DOHH2 (cell line): Measurements from ENCODE around the gene MTERF4.

ENCODE experiments used
- H3F3A ChIP-seq: fragments of 200-600 bp; sonication (generic), shearing (Covaris generic); 2 replicates; pipeline ENCODE4 v1.6.0; 2016; ENCODE audit warnings: antibody characterized with exemption, mild to moderate bottlenecking; ENCODE audit not compliant: control insufficient read depth, insufficient read depth
- H3K27ac ChIP-seq: fragments of 200-600 bp; sonication (generic); 2 replicates; pipeline ENCODE4 v1.5.1; 2014; ENCODE audit warnings: low read depth, mild to moderate bottlenecking, low read length, moderate library complexity
- H3K27me3 ChIP-seq: fragments of 200-600 bp; sonication (generic); 2 replicates; pipeline ENCODE4 v1.6.1; 2014; ENCODE audit warnings: mild to moderate bottlenecking, low read length, mixed read lengths; ENCODE audit not compliant: control insufficient read depth
- H3K36me3 ChIP-seq: fragments of 200-600 bp; sonication (generic); 2 replicates; pipeline ENCODE4 v1.6.1; 2014; ENCODE audit warnings: mild to moderate bottlenecking, low read length, moderate library complexity, mixed read lengths; ENCODE audit not compliant: control insufficient read depth
- H3K4me1 ChIP-seq: fragments of 200-600 bp; sonication (generic); 2 replicates; pipeline ENCODE4 v1.6.1; 2014; ENCODE audit warnings: mild to moderate bottlenecking, low read length, mixed read lengths; ENCODE audit not compliant: control insufficient read depth
- H3K4me2 ChIP-seq: fragments of 200-600 bp; sonication (generic); 2 replicates; pipeline ENCODE4 v1.6.0; 2014; ENCODE audit warnings: mild to moderate bottlenecking, low read length, moderate library complexity
- H3K4me3 ChIP-seq: fragments of 200-600 bp; sonication (generic); 2 replicates; pipeline ENCODE4 v1.5.1; 2014; ENCODE audit warnings: mild to moderate bottlenecking, low read length, mixed read lengths
- H3K79me2 ChIP-seq: fragments of 200-600 bp; sonication (generic); 2 replicates; pipeline ENCODE4 v1.6.1; 2014; ENCODE audit warnings: mild to moderate bottlenecking, low read length, mixed read lengths; ENCODE audit not compliant: control insufficient read depth
- H3K9me2 ChIP-seq: fragments of 200-600 bp; sonication (generic); replicated peaks from 2 replicates; pipeline ENCODE4 v1.6.1; 2014; ENCODE audit warnings: mild to moderate bottlenecking, low read length, mixed read lengths; ENCODE audit not compliant: control insufficient read depth
- H3K9me3 ChIP-seq: fragments of 200-600 bp; sonication (generic); 2 replicates; pipeline ENCODE4 v1.6.1; 2014; ENCODE audit warnings: antibody characterized with exemption, low read length, mixed read lengths; ENCODE audit not compliant: control insufficient read depth, insufficient read depth
- H4K20me1 ChIP-seq: fragments of 200-600 bp; sonication (generic); 2 replicates; pipeline ENCODE4 v1.6.0; 2014; ENCODE audit warnings: low read depth, mild to moderate bottlenecking, antibody characterized with exemption, low read length, moderate library complexity; ENCODE audit not compliant: control insufficient read depth, insufficient read depth
- CTCF ChIP-seq: fragments of 200-600 bp; sonication (generic); IDR thresholded peaks from one replicate; pipeline ENCODE4 v1.5.1; 2014; ENCODE audit warnings: antibody characterized with exemption, mild to moderate bottlenecking, low read depth, low read length; ENCODE audit not compliant: poor library complexity, severe bottlenecking
- EZH2phosphoT487 ChIP-seq: fragments of 200-600 bp; sonication (generic); IDR thresholded peaks from 2 replicates; pipeline ENCODE4 v1.6.1; 2017; ENCODE audit warnings: borderline replicate concordance, mild to moderate bottlenecking, antibody characterized with exemption, low read length, moderate library complexity, mixed read lengths

MTERF4 gene

DNA sequence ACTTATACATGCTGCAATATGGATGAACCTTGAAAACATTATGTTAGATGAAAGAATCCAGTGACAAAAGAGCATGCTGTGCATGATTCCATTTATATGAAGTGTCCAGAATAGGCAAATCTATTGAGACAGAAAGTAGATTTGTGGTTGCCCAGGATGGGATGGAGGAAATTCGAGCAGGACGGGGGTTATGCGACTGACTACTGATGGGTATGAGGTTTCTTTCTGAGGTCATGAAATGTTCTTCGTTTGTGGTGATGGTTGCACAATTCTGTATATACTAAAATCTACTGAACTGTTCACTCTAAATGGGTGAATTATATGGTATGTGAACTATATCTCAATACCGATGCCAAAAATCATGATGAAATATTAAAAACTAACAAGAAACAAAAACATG, 18.9 kb upstream of the MTERF4 start:
- TF ChIP-seq CTCF, result no peak
- Histone ChIP-seq H3K9me2 (no peaks in the 10 kb centered on the region), H3K27ac (no peak overlapping the region), H3K4me1 (no peaks in the 10 kb centered on the region), H3F3A (peaks cover 8% of the 10 kb centered on the region; the same call in 1 of the 2 replicates), H3K4me3 (no peak overlapping the region), H3K27me3 (no peaks in the 10 kb centered on the region), H3K79me2 (no peaks in the 10 kb centered on the region), H3K9me3 (peaks cover 4% of the 10 kb centered on the region; the same call in 1 of the 2 replicates), H3K36me3 (peaks cover 41% of the 10 kb centered on the region), H3K4me2 (no peak overlapping the region), H4K20me1 (no peaks in the 10 kb centered on the region)

DNA sequence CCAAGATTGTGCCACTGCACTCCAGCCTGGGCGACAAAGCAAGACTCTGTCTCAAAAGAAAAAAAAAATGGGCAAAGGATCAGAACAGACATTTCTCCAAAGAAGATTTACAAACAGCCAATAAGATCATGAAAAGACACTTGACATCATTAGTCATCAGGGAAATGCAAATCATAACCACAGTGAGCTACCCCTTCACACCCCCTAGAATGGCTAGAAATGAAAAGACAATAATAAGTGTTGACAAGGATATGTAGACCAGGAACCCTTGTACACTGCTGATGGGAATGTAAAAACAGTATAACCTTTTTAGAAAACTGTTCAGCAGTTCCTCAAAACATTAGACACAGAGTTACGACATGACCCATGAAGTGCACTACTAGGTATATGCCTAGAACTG, 18.4 kb upstream of the MTERF4 start:
- Histone ChIP-seq H3K4me2 (no peak overlapping the region), H3K4me1 (no peaks in the 10 kb centered on the region), H3K4me3 (no peak overlapping the region), H3K36me3 (peaks cover 38% of the 10 kb centered on the region), H4K20me1 (no peaks in the 10 kb centered on the region), H3F3A (peaks cover 8% of the 10 kb centered on the region; the same call in 1 of the 2 replicates), H3K27ac (no peak overlapping the region), H3K27me3 (no peaks in the 10 kb centered on the region), H3K9me2 (no peaks in the 10 kb centered on the region), H3K79me2 (no peaks in the 10 kb centered on the region), H3K9me3 (peaks cover 4% of the 10 kb centered on the region; the same call in 1 of the 2 replicates)
- TF ChIP-seq CTCF (no peak), EZH2phosphoT487 (no peak)

DNA sequence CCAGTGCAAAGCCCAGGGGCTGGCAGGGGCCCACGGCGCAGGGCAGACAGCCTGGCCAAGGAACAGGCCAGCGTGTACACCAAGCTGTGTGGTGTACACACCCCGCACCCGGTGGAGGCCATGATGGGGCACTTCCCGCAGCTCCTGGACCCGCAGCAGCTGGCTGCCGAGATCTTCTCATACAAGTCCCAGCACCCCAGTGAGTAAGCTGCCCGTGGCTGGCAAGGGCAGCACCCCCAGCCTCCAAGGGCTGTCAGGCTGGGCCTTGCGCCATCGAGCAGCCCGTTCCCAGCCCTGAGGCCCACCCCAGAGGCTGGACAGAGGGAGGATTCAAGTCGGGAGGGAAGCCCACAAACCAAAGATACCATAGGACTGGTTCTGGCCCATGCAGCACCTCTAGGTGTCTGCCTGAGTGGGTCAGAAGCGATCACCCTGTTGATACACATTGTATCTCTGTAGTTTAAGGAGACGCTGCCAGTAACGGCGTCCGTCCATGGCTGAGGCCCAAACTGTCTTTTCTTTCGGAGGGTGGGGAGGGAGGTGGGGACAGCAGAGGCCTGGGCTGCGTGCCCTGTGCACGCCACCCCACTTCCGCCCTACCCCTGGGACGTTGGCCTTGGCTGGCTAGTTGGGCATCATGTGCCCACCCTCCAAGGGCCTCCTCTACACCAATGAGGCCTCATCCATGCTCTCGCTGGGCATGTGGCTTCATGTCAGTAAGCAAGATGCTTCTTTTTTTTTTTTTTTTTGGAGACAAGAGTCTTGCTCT, 16.8 kb upstream of the MTERF4 start:
- Histone ChIP-seq H3K27ac (no peak overlapping the region), H3K4me3 (no peak overlapping the region), H3F3A (peaks cover 8% of the 10 kb centered on the region; the same call in 1 of the 2 replicates), H3K36me3 (peaks cover 51% of the 10 kb centered on the region), H3K9me2 (no peaks in the 10 kb centered on the region), H3K27me3 (no peaks in the 10 kb centered on the region), H3K4me2 (no peak overlapping the region), H3K79me2 (no peaks in the 10 kb centered on the region), H3K4me1 (no peaks in the 10 kb centered on the region), H4K20me1 (no peaks in the 10 kb centered on the region), H3K9me3 (peaks cover 4% of the 10 kb centered on the region; the same call in 1 of the 2 replicates)
- TF ChIP-seq EZH2phosphoT487, result no peak
- TF ChIP-seq CTCF, result no peak
